Panc1 (cell line): ENCODE results near the gene PET117. TPM values are rescaled to one million over a fixed set of nuclear protein-coding genes. Genes with fewer than 3 reads are reported as not detected.
"Not testable (repeated sequence)": the region's sequence is repeated elsewhere in the genome, so short reads cannot be mapped to it uniquely, and the experiment has no call there.

ENCODE experiments used
- ATAC-seq: fragments of 200-7000 bp; cut with Tn5 transposase; 2 replicates; pipeline ENCODE4 v1.9.1; 2020; ENCODE audit warnings: mild to moderate bottlenecking, moderate library complexity
- BruUV-seq: library from RNA; stranded (reverse); fragments of 400-500 nt; replicated peaks from 2 replicates; lab custom pipeline; 2021; lab: Mats Ljungman, UMichigan
- CTCF ChIA-PET: fragments of 300-600 bp; sonication (Branson Sonifier 250); formaldehyde crosslinking; loops from one replicate; lab custom pipeline; 2022; ENCODE audit warnings: antibody characterized with exemption; lab: Charles Lee
- POLR2A ChIA-PET: fragments of 300-600 bp; sonication (Branson Sonifier 250); formaldehyde crosslinking; loops from one replicate; lab custom pipeline; 2022; ENCODE audit warnings: antibody characterized with exemption; lab: Charles Lee
- DNase-seq: peaks from one replicate; pipeline ENCODE4 v3.0.0-alpha.2; 2010; ENCODE audit warnings: low read depth, low spot score
- H3K27ac ChIP-seq: 2 replicates; pipeline ENCODE4 v1.5.1; 2011; ENCODE audit warnings: mild to moderate bottlenecking, low read length, inconsistent platforms
- H3K27me3 ChIP-seq: fragments of 200-500 bp; sonication (Bioruptor generic); 2 replicates; pipeline ENCODE4 v1.6.0; 2014; ENCODE audit warnings: low read length, inconsistent platforms; ENCODE audit not compliant: control insufficient read depth, insufficient read depth
- H3K36me3 ChIP-seq: fragments of 200-500 bp; sonication (Bioruptor generic); 2 replicates; pipeline ENCODE4 v1.5.1; 2014; ENCODE audit warnings: inconsistent platforms, mild to moderate bottlenecking, low read length, moderate library complexity; ENCODE audit not compliant: control insufficient read depth, insufficient read depth
- H3K4me1 ChIP-seq: 2 replicates; pipeline ENCODE4 v1.5.1; 2011; ENCODE audit warnings: inconsistent platforms, mild to moderate bottlenecking, low read length, moderate library complexity; ENCODE audit not compliant: control insufficient read depth, insufficient read depth
- H3K4me3 ChIP-seq, 2 experiments: 2 replicates each; pipeline ENCODE4 v1.5.1; 2011 to 2012; ENCODE audit warnings: low read depth in 2 of 2, low read length in 2 of 2, mild to moderate bottlenecking in 2 of 2, inconsistent platforms in 1 of 2, moderate library complexity in 1 of 2
- H3K9me3 ChIP-seq: fragments of 200-500 bp; sonication (Bioruptor generic); 2 replicates; pipeline ENCODE4 v1.5.1; 2014; ENCODE audit warnings: low read depth, mild to moderate bottlenecking, inconsistent platforms, low read length, moderate library complexity; ENCODE audit not compliant: control insufficient read depth, insufficient read depth
- CTCF ChIP-seq: fragments of 450-650 bp; IDR thresholded peaks from 2 replicates; pipeline ENCODE4 v1.5.1; 2017; ENCODE audit warnings: mild to moderate bottlenecking
- POLR2AphosphoS5 ChIP-seq: IDR thresholded peaks from 2 replicates; pipeline ENCODE4 v1.6.1; 2012; ENCODE audit warnings: mild to moderate bottlenecking, low read depth, low read length, moderate library complexity
- REST ChIP-seq, 2 experiments: IDR thresholded peaks; 2 replicates each; pipeline ENCODE4 v1.6.1; 2011 to 2012; ENCODE audit warnings: low read depth in 2 of 2, control low read depth in 1 of 2, low read length in 1 of 2, mild to moderate bottlenecking in 1 of 2, moderate library complexity in 1 of 2; ENCODE audit not compliant: insufficient read depth in 1 of 2
- SIN3A ChIP-seq: IDR thresholded peaks from 2 replicates; pipeline ENCODE4 v1.6.1; 2012; ENCODE audit warnings: low read depth, mild to moderate bottlenecking, low read length, moderate library complexity, borderline replicate concordance; ENCODE audit not compliant: insufficient read depth
- TCF7L2 ChIP-seq: IDR thresholded peaks from 2 replicates; pipeline ENCODE4 v1.6.1; 2011; ENCODE audit warnings: mild to moderate bottlenecking, low read depth, low read length, inconsistent platforms
- in situ Hi-C: cut with HindIII; loops from 2 replicates; pipeline ENCODE4 v1.10.0; 2016; ENCODE audit warnings: low sequenced_read_pairs, low pct_unique_long_range_greater_than_20kb
- intact Hi-C: fragments of 100-400 bp; cut with micrococcal nuclease; formaldehyde crosslinking; loops from one replicate; pipeline ENCODE4 v1.10.0; 2022; ENCODE audit not compliant: unreplicated experiment
- total RNA-seq: library from RNA; stranded (reverse); gene quantifications from one replicate; pipeline ENCODE4 v1.2.1, GENCODE V29; 2021; ENCODE audit not compliant: unreplicated experiment

PET117 gene
- total RNA-seq, 1 experiment from 2014 or later = 14.6 TPM

- no peak overlapping the region for H3K27ac ChIP-seq
- H3K36me3 ChIP-seq = no peaks in the 10 kb centered on the region
- H3K9me3 ChIP-seq = no peaks in the 10 kb centered on the region
- BruUV-seq = no TSS peak
- no peak overlapping the region for H3K4me3 ChIP-seq
- intact Hi-C loops (no loop called here), in situ Hi-C loops (no loop called here)
- no peak for DNase-seq
- ChIA-PET CTCF (no interaction called here), POLR2A (no interaction called here)
- no peaks in the 10 kb centered on the region for H3K27me3 ChIP-seq
- H3K4me1 ChIP-seq = no peaks in the 10 kb centered on the region
- no peak for ATAC-seq
- no peak for TF ChIP-seq TCF7L2
Measured at GRCh38 chr20:18176318-18176785, 38.7 kb downstream of the PET117 start.

DNA sequence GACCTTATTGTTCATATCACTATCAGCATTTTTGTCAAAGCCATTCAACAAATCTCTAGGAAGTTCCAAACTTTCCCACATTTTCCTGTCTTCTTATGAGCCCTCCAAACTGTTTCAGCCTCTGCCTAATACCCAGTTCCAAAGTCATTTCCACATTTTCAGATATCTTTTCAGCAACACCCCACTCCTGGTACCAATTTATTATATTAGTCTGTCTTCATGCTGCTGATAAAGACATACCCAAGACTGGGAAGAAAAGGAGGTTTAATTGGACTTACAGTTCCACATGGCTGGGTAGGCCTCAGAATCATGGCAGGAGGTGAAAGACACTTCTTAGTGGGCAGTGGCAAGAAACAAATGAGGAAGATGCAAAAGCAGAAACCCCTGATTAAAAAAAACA is 42.7 kb downstream of the PET117 start:
- POLR2A ChIA-PET, H3K4me1 ChIP-seq, H3K27me3 ChIP-seq, BruUV-seq, ATAC-seq, DNase-seq, intact Hi-C loops, in situ Hi-C loops, CTCF ChIA-PET, H3K36me3 ChIP-seq, H3K27ac ChIP-seq, H3K9me3 ChIP-seq, H3K4me3 ChIP-seq: not testable (repeated sequence)

DNA sequence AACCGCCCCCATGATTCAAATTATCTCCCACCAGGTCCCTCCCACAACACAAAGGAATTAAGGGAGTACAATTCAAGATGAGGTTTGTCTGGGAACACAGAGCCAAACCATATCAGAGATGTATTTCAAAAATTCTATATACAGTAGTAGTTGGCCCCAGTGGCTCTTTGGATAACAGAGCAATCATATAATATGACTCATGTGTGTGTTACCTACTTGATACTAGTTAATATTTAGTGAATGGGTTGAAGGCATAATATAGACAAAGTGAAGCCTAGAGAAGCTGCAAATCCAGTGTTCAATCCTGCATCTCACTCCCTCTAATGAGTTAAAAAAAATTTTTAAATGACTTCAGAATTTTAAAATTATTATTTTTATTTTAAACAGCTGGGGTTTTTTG is 43.2 kb downstream of the PET117 start:
- Histone ChIP-seq H3K27me3 (no peaks in the 10 kb centered on the region), H3K9me3 (no peaks in the 10 kb centered on the region), H3K4me1 (no peaks in the 10 kb centered on the region), H3K4me3 (no peak overlapping the region), H3K27ac (no peak overlapping the region), H3K36me3 (no peaks in the 10 kb centered on the region)
- ChIA-PET POLR2A (no interaction called here), CTCF (no interaction called here)
- BruUV-seq = no TSS peak
- DNase-seq (no peak), ATAC-seq (no peak)
- intact Hi-C loops = no loop called here
- in situ Hi-C loops = no loop called here
- TF ChIP-seq TCF7L2 (no peak), SIN3A (no peak), POLR2AphosphoS5 (no peak), CTCF (no peak), REST (IDR thresholded peaks at IDR 0.05; ENCODE audit: insufficient read depth in 1 of 2, low read depth in 2 of 2, low read length in 1 of 2) (no peak)
